H9 (cell line): Measurements from ENCODE around the gene DCDC2C. TPM values are rescaled to one million over a fixed set of nuclear protein-coding genes. Genes with fewer than 3 reads are reported as not detected.

Experiments
- DNase-seq: peaks from one replicate; pipeline ENCODE4 v3.0.0-alpha.2; 2017
- H2AFZ ChIP-seq: one replicate; pipeline ENCODE4 v1.6.1; 2013; ENCODE audit warnings: mild to moderate bottlenecking, low read length, control low read depth, moderate library complexity
- H2AK5ac ChIP-seq: 2 replicates; pipeline ENCODE4 v1.6.1; 2013; ENCODE audit warnings: low read length, control low read depth, mixed read lengths; ENCODE audit not compliant: insufficient read length
- H2BK120ac ChIP-seq: one replicate; pipeline ENCODE4 v1.6.1; 2013; ENCODE audit warnings: low read depth, mild to moderate bottlenecking, low read length, control low read depth, inconsistent platforms; ENCODE audit not compliant: poor library complexity, severe bottlenecking
- H2BK12ac ChIP-seq: 2 replicates; pipeline ENCODE4 v1.6.1; 2013; ENCODE audit warnings: low read length, control low read depth, mixed read lengths, low read depth; ENCODE audit not compliant: insufficient read length
- H2BK15ac ChIP-seq: 2 replicates; pipeline ENCODE4 v1.6.1; 2013; ENCODE audit warnings: low read depth, low read length, control low read depth
- H2BK20ac ChIP-seq: one replicate; pipeline ENCODE4 v1.6.1; 2013; ENCODE audit warnings: low read depth, mild to moderate bottlenecking, low read length, control low read depth, inconsistent platforms; ENCODE audit not compliant: poor library complexity, severe bottlenecking
- H2BK5ac ChIP-seq: 2 replicates; pipeline ENCODE4 v1.6.1; 2013; ENCODE audit warnings: low read length, control low read depth, mixed read lengths; ENCODE audit not compliant: insufficient read length
- H3K14ac ChIP-seq: 2 replicates; pipeline ENCODE4 v1.6.1; 2013; ENCODE audit warnings: low read length, control low read depth; ENCODE audit not compliant: insufficient read depth
- H3K18ac ChIP-seq: 2 replicates; pipeline ENCODE4 v1.6.1; 2013; ENCODE audit warnings: low read depth, mild to moderate bottlenecking, mixed read lengths, low read length, control low read depth; ENCODE audit not compliant: insufficient read length
- H3K23ac ChIP-seq: 2 replicates; pipeline ENCODE4 v1.6.1; 2013; ENCODE audit warnings: low read length, control low read depth, mixed read lengths, low read depth; ENCODE audit not compliant: insufficient read length
- H3K23me2 ChIP-seq: 2 replicates; pipeline ENCODE4 v1.6.1; 2013; ENCODE audit warnings: low read depth, mild to moderate bottlenecking, mixed read lengths, low read length, control low read depth; ENCODE audit not compliant: insufficient read length, poor library complexity, severe bottlenecking
- H3K27ac ChIP-seq: 2 replicates; pipeline ENCODE4 v1.5.1; 2013; ENCODE audit warnings: low read length, control low read depth, mixed read lengths, low read depth; ENCODE audit not compliant: insufficient read length
- H3K27me3 ChIP-seq: 2 replicates; pipeline ENCODE4 v1.6.1; 2013; ENCODE audit warnings: low read length, control low read depth, inconsistent platforms; ENCODE audit not compliant: insufficient read depth
- H3K4ac ChIP-seq: 2 replicates; pipeline ENCODE4 v1.6.1; 2013; ENCODE audit warnings: low read depth, mild to moderate bottlenecking, control low read depth, inconsistent platforms, low read length, moderate library complexity
- H3K4me1 ChIP-seq: 2 replicates; pipeline ENCODE4 v1.6.1; 2013; ENCODE audit warnings: low read length, control low read depth, inconsistent platforms; ENCODE audit not compliant: insufficient read depth
- H3K4me2 ChIP-seq: 2 replicates; pipeline ENCODE4 v1.6.1; 2013; ENCODE audit warnings: low read length, control low read depth, mixed read lengths; ENCODE audit not compliant: insufficient read length, insufficient read depth
- H3K56ac ChIP-seq: 2 replicates; pipeline ENCODE4 v1.6.1; 2013; ENCODE audit warnings: low read depth, mild to moderate bottlenecking, mixed read lengths, low read length, control low read depth; ENCODE audit not compliant: insufficient read length
- H3K79me1 ChIP-seq: 2 replicates; pipeline ENCODE4 v1.6.1; 2013; ENCODE audit warnings: low read depth, mild to moderate bottlenecking, moderate library complexity, low read length, control low read depth, inconsistent platforms; ENCODE audit not compliant: insufficient read depth, poor library complexity, severe bottlenecking
- H3K79me2 ChIP-seq: 2 replicates; pipeline ENCODE4 v1.6.1; 2013; ENCODE audit warnings: low read length, control low read depth, inconsistent platforms; ENCODE audit not compliant: insufficient read depth
- H3K9ac ChIP-seq: 2 replicates; pipeline ENCODE4 v1.6.1; 2013; ENCODE audit warnings: low read length, control low read depth, mixed read lengths; ENCODE audit not compliant: insufficient read length; ENCODE audit errors: extremely low read depth
- H3K9me3 ChIP-seq: one replicate; pipeline ENCODE4 v1.6.1; 2013; ENCODE audit warnings: low read depth, low read length, inconsistent platforms; ENCODE audit not compliant: control insufficient read depth
- H3T11ph ChIP-seq: one replicate; pipeline ENCODE4 v1.6.1; 2013; ENCODE audit warnings: mild to moderate bottlenecking, low read length, control low read depth, inconsistent platforms
- H4K20me1 ChIP-seq: one replicate; pipeline ENCODE4 v1.6.1; 2013; ENCODE audit not compliant: control insufficient read depth, insufficient read length, insufficient read depth
- H4K5ac ChIP-seq: 2 replicates; pipeline ENCODE4 v1.6.1; 2013; ENCODE audit warnings: low read depth, mild to moderate bottlenecking, mixed read lengths, low read length, control low read depth; ENCODE audit not compliant: insufficient read length
- H4K8ac ChIP-seq: replicated peaks from 2 replicates; pipeline ENCODE4 v1.6.1; 2013; ENCODE audit warnings: low read length, control low read depth, mixed read lengths, low read depth; ENCODE audit not compliant: insufficient read length
- H4K91ac ChIP-seq: 2 replicates; pipeline ENCODE4 v1.6.1; 2013; ENCODE audit warnings: low read depth, mild to moderate bottlenecking, moderate library complexity, mixed read lengths, low read length, control low read depth; ENCODE audit not compliant: insufficient read length
- H3K27ac Mint-ChIP-seq, 3 experiments: 2 replicates in 2 of 3; 3 replicates in 1 of 3; pipeline ENCODE4 v1.8.0; 2020 to 2021; ENCODE audit warnings: mixed read lengths in 3 of 3, mild to moderate bottlenecking in 1 of 3, moderate library complexity in 1 of 3
- H3K27me3 Mint-ChIP-seq: 2 replicates; pipeline ENCODE4 v1.8.0; 2021; ENCODE audit warnings: low read depth, mild to moderate bottlenecking, moderate library complexity, mixed read lengths
- H3K36me3 Mint-ChIP-seq, 3 experiments: 2 replicates in 2 of 3; 3 replicates in 1 of 3; pipeline ENCODE4 v1.8.0; 2020 to 2021; ENCODE audit warnings: low read depth in 3 of 3, mixed read lengths in 3 of 3; ENCODE audit not compliant: insufficient read depth in 1 of 3
- H3K4me1 Mint-ChIP-seq, 2 experiments: 2 replicates each; pipeline ENCODE4 v1.8.0; 2020; ENCODE audit warnings: mixed read lengths in 2 of 2
- H3K4me3 Mint-ChIP-seq, 2 experiments: 2 replicates in 1 of 2; 3 replicates in 1 of 2; pipeline ENCODE4 v1.8.0; 2020 to 2021; ENCODE audit warnings: mild to moderate bottlenecking in 2 of 2, mixed read lengths in 2 of 2, moderate library complexity in 1 of 2
- H3K9me3 Mint-ChIP-seq, 2 experiments: 2 replicates in 1 of 2; 3 replicates in 1 of 2; pipeline ENCODE4 v1.8.0; 2020; ENCODE audit warnings: mild to moderate bottlenecking in 2 of 2, mixed read lengths in 2 of 2, moderate library complexity in 1 of 2
- WGBS: extraction: QIAGEN DNeasy Blood & Tissue Kit; methylation state at CpG from one replicate; pipeline ENCODE4 v1.1.7; 2013; ENCODE audit warnings: missing lambda C conversion rate, low lambda C conversion rate, mixed read lengths; ENCODE audit not compliant: insufficient read length; ENCODE audit errors: extremely low coverage; 5-methylcytosine and 5-hydroxymethylcytosine counted together
- total RNA-seq: library from RNA; stranded (reverse); gene quantifications from 2 replicates; pipeline ENCODE4 v1.2.1, GENCODE V29; 2021
- TF ChIP-seq, protein P1 (sequence below): fragments of 200-600 bp; sonication (generic); conservative IDR thresholded peaks from 3 replicates; pipeline ENCODE4 v1.8.0; 2021; ENCODE audit warnings: antibody characterized with exemption, mild to moderate bottlenecking

The DCDC2C gene
- total RNA-seq, 1 experiment from 2014 or later, result not detected

DNA sequence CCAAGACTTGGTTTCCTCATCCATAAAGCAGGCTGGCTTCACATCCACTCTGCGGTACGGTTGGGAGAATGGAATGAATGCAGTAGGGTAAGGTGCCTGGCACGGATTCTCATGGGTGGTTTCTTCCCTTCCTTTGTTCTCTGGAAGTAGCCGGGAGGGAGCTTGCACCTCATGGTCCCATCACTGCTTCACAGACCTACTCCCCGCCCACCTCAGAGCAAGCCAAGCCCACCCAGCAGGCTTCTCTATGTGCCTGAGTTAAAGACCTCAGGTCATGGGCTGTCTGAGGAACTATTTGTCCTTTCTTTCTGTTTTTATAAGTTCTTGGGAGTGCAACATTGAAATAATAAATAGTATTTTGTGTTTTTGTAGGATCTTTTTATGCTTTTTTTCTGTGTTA, 3.5 kb downstream of the DCDC2C start:
- no peaks in the 10 kb centered on the region for H3K23me2 ChIP-seq
- no peak overlapping the region for H4K5ac ChIP-seq
- peak; percentile 36 for DNase-seq
- Mint-ChIP-seq H3K27ac (no peak overlapping the region), H3K27me3 (peaks cover 44% of the 10 kb centered on the region), H3K36me3 (peaks cover 0 to 6% (median 3%) of the 10 kb centered on the region in 3 experiments; a peak in 2 of 7 replicates), H3K9me3 (peaks cover 8 to 12% of the 10 kb centered on the region in 2 experiments), H3K4me1 (peaks cover 13 to 14% of the 10 kb centered on the region in 2 experiments), H3K4me3 (no peak overlapping the region)
- H2BK5ac ChIP-seq, result no peak overlapping the region
- H3K79me2 ChIP-seq, result no peaks in the 10 kb centered on the region
- no peaks in the 10 kb centered on the region; the same call in 1 of the 2 replicates for H3K4me1 ChIP-seq
- H3K14ac ChIP-seq, result no peak overlapping the region
- H3K27ac ChIP-seq, result no peak overlapping the region
- no CpG with 5 or more reads among the region's 5 CpGs for WGBS
- H3K18ac ChIP-seq, result no peak overlapping the region
- H4K20me1 ChIP-seq, result no peaks in the 10 kb centered on the region
- no peak overlapping the region for H4K8ac ChIP-seq
- H3K4me2 ChIP-seq, result no peak overlapping the region
- no peak overlapping the region for H3K4ac ChIP-seq
- H2AFZ ChIP-seq, result no peak overlapping the region
- no peaks in the 10 kb centered on the region for H3K9me3 ChIP-seq
- no peak overlapping the region for H2BK15ac ChIP-seq
- H2BK12ac ChIP-seq, result no peak overlapping the region
- no peaks in the 10 kb centered on the region; the same call in 1 of the 2 replicates for H3K27me3 ChIP-seq
- no peak overlapping the region for H4K91ac ChIP-seq
- no peak overlapping the region for H2BK120ac ChIP-seq
- H3T11ph ChIP-seq, result no peak overlapping the region
- TF ChIP-seq, protein P1, sequence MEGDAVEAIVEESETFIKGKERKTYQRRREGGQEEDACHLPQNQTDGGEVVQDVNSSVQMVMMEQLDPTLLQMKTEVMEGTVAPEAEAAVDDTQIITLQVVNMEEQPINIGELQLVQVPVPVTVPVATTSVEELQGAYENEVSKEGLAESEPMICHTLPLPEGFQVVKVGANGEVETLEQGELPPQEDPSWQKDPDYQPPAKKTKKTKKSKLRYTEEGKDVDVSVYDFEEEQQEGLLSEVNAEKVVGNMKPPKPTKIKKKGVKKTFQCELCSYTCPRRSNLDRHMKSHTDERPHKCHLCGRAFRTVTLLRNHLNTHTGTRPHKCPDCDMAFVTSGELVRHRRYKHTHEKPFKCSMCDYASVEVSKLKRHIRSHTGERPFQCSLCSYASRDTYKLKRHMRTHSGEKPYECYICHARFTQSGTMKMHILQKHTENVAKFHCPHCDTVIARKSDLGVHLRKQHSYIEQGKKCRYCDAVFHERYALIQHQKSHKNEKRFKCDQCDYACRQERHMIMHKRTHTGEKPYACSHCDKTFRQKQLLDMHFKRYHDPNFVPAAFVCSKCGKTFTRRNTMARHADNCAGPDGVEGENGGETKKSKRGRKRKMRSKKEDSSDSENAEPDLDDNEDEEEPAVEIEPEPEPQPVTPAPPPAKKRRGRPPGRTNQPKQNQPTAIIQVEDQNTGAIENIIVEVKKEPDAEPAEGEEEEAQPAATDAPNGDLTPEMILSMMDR, result no peak
- no peak overlapping the region for H2BK20ac ChIP-seq
- no peak overlapping the region for H3K56ac ChIP-seq
- H3K23ac ChIP-seq, result no peak overlapping the region
- no peaks in the 10 kb centered on the region for H3K79me1 ChIP-seq
- no peak overlapping the region for H3K9ac ChIP-seq
- no peak overlapping the region for H2AK5ac ChIP-seq
